ENCODE data around the gene THOC6. TPM values are rescaled to one million over a fixed set of nuclear protein-coding genes. Genes with fewer than 3 reads are reported as not detected.

THOC6 gene
- total and polyA plus RNA-seq, 9 of the 15 experiments (the other 6 are each of a cell fraction or from before 2014, with no cell fraction given) = 2.5 to 65.4 (median 42.3) TPM

DNA sequence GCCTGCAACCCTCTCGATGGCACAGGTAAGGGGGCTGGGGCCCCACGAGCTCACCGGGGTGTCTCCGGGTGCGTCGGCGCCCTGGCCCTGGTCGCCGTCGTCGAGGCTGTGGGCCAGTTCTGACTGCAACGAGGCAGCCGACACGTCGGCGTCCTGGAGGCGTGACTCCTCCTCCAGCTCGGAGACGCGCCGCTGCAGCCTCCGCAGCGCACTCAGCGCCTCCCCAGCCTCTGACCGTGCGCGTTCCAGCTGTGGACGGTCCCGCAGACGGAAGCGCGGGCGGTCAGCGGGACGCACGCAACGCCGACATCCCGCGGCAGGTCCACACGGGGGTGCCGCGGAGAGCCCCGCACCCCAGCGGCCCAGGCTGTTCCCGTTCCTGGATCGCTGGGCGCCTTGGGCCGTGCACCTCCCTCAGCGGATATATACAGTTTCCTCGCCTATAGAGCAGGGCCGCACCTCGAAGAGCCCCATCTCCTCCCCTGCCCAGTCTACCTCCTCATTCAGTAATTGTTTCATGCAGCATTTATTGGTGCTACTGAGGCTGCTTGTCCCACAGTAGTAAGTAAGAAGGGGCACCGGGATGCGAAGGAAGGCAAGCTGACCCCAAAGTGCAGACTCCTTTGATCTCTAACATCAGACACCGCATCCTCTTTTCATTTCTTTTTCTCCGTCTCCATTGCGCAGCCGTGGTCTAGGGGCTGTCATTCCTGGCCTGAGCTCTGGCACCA is 5.8 kb downstream of the THOC6 start (continued):
- TF ChIP-seq TCFL5 (CRISPR knock-in tag; conservative IDR thresholded peaks at IDR 0.05) (no peak), PRDM10 (IDR thresholded peaks at IDR 0.05; ENCODE audit: partially characterized antibody) (no peak), SUPT5H (IDR thresholded peaks at IDR 0.05) (no peak), ETV6 (IDR thresholded peaks at IDR 0.05; ENCODE audit: borderline replicate concordance in 1 of 2, low read depth in 2 of 2, low read length in 1 of 2) (no peak), ETV6 (CRISPR knock-in tag; IDR thresholded peaks at IDR 0.05; ENCODE audit: borderline replicate concordance) (no peak), ETV5 (CRISPR knock-in tag; IDR thresholded peaks at IDR 0.05; ENCODE audit: low read depth) (no peak), ATF2 (CRISPR knock-in tag; IDR thresholded peaks at IDR 0.05) (no peak), NR2C1 (IDR thresholded peaks at IDR 0.05) (no peak), NR2C1 (tag; IDR thresholded peaks at IDR 0.05) (no peak), ESRRA (IDR thresholded peaks at IDR 0.05; ENCODE audit: borderline replicate concordance, low read depth) (no peak), BRD9 (IDR thresholded peaks at IDR 0.05; ENCODE audit: low read depth, partially characterized antibody) (no peak), DIDO1 (tag; IDR thresholded peaks at IDR 0.05; ENCODE audit: low read depth) (no peak), KDM2B (CRISPR knock-in tag; IDR thresholded peaks at IDR 0.05) (no peak; the same call in 1 of the 2 replicates), HNRNPK (IDR thresholded peaks at IDR 0.05; ENCODE audit: low read depth, low read length, poor library complexity, severe bottlenecking) (no peak), BRF1 (IDR thresholded peaks at IDR 0.05; ENCODE audit: borderline replicate concordance, extremely low read depth, insufficient read length) (no peak), CTCFL (IDR thresholded peaks at IDR 0.05; ENCODE audit: borderline replicate concordance, insufficient read depth, low read depth, low read length, poor library complexity, severe bottlenecking) (no peak)
- TF ChIP-seq, protein P1, sequence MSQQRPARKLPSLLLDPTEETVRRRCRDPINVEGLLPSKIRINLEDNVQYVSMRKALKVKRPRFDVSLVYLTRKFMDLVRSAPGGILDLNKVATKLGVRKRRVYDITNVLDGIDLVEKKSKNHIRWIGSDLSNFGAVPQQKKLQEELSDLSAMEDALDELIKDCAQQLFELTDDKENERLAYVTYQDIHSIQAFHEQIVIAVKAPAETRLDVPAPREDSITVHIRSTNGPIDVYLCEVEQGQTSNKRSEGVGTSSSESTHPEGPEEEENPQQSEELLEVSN (IDR thresholded peaks at IDR 0.05; ENCODE audit: borderline replicate concordance in 1 of 2, extremely low read depth in 1 of 2, insufficient read depth in 1 of 2, insufficient read length in 1 of 2, low read depth in 1 of 2, low read length in 1 of 2, poor library complexity in 1 of 2, severe bottlenecking in 1 of 2) = peak; percentile 77 to 83

Data from K562 (cell line).